Left renal cortex interstitium (tissue), 4 donors: Measurements from ENCODE around the gene FKBP2. TPM values are rescaled to one million over a fixed set of nuclear protein-coding genes. Genes with fewer than 3 reads are reported as not detected.

Experiments used
- DNase-seq, 4 donors: peaks; one replicate each; pipeline ENCODE4 v3.0.0-alpha.2; 2013; ENCODE audit warnings: low read depth in 4 of 4, low spot score in 2 of 4, missing footprints in 1 of 4
- polyA plus RNA-seq, 4 donors: library from polyadenylated mRNA; unstranded; fragments of 120-200 nt; gene quantifications; one replicate each; pipeline ENCODE4 v1.2.1, GENCODE V29; 2013; ENCODE audit not compliant: insufficient read length in 4 of 4

The FKBP2 gene
- polyA plus RNA-seq, 4 donors = 94.5 to 110 (median 102) TPM

GRCh38 chr11:64260147-64260708, 19.3 kb downstream of the FKBP2 start:
- DNase-seq = no peak

- no peak for DNase-seq
Measured at GRCh38 chr11:64261556-64262080, 20.7 kb downstream of the FKBP2 start.

GRCh38 chr11:64262271-64263002, 21.5 kb downstream of the FKBP2 start:
- DNase-seq = no peak

GRCh38 chr11:64263021-64263946, 22.4 kb downstream of the FKBP2 start:
- DNase-seq = no peak

GRCh38 chr11:64263947-64264317, 23.0 kb downstream of the FKBP2 start:
- DNase-seq = no peak

GRCh38 chr11:64264371-64264852, 23.5 kb downstream of the FKBP2 start:
- DNase-seq = no peak

GRCh38 chr11:64265176-64266160, 24.6 kb downstream of the FKBP2 start:
- no peak for DNase-seq

GRCh38 chr11:64266339-64266738, 25.4 kb downstream of the FKBP2 start:
- no peak for DNase-seq

- DNase-seq = no peak
Measured at GRCh38 chr11:64267207-64267945, 26.5 kb downstream of the FKBP2 start.

- no peak for DNase-seq
Measured at GRCh38 chr11:64268025-64268892, 27.4 kb downstream of the FKBP2 start.

- DNase-seq = no peak
Measured at GRCh38 chr11:64268893-64269539, 28.1 kb downstream of the FKBP2 start.

- peak; percentile 96 to 99 (median 98) for DNase-seq
Measured at GRCh38 chr11:64269540-64270220, 28.8 kb downstream of the FKBP2 start.

- no peak for DNase-seq
Measured at GRCh38 chr11:64275031-64275800, 34.3 kb downstream of the FKBP2 start.

GRCh38 chr11:64275841-64276240, 34.9 kb downstream of the FKBP2 start:
- no peak for DNase-seq

- no peak for DNase-seq
Measured at GRCh38 chr11:64276653-64277431, 35.9 kb downstream of the FKBP2 start.
